ENCODE data around the gene ITPR2.

- TF ChIP-seq POLR2A (IDR thresholded peaks at IDR 0.05; ENCODE audit: low read depth, low read length) (no peak), POLR2AphosphoS5 (IDR thresholded peaks at IDR 0.05; ENCODE audit: low read depth, low read length) (no peak)
Measured at GRCh38 chr12:26869104-26869494, 36.1 kb upstream of the ITPR2 start.

Measured in GM12891 (cell line).